HG03025 (cell line): Measurements from ENCODE around the gene AATK.
"Not testable (repeated sequence)": the region's sequence is repeated elsewhere in the genome, so short reads cannot be mapped to it uniquely, and the experiment has no call there.

ENCODE experiments used
- ATAC-seq: cut with Tn5 transposase; IDR thresholded peaks from one replicate; pipeline ENCODE4 v1.9.1; 2021; ENCODE audit warnings: mild to moderate bottlenecking, moderate library complexity; ENCODE audit not compliant: unreplicated experiment, low FRiP score

The AATK gene

DNA sequence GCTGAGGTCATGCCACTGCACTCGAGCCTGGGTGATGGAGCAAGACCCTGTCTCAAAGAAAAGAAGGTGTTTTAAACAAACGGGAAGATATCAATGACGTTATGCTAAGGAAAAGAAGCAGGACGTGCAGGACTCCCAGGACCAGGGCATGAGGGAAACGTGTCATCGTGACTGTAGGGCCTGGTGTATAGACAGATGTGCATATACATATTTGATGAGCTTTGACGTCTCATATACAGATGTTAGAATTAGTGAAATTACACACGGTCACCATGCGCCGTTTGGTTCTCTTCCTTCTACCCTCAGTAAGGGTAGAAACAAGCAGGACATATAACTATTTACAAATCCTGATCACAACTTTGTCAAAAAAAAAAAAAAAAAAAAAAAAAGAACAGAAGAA lies 18.3 kb downstream of the AATK start:
- ATAC-seq: no peak

DNA sequence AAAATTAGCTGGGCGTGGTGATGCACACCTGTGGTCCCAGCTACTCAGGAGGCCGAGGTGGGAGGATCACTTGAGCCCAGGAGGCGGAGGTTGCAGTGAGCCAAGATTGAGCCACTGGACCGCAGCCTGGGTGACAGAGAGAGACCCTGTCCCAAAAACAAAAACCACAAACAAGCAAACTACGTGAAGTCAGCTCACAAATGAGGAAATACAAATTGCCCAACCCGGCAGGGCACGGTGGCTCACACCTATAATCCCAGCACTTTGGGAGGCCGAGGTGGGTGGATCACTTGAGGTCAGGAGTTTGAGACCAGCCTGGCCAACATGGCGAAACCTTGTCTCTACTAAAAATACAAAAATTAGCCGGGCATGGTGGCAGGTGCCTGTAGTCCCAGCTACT lies 19.8 kb downstream of the AATK start:
- ATAC-seq: not testable (repeated sequence)

DNA sequence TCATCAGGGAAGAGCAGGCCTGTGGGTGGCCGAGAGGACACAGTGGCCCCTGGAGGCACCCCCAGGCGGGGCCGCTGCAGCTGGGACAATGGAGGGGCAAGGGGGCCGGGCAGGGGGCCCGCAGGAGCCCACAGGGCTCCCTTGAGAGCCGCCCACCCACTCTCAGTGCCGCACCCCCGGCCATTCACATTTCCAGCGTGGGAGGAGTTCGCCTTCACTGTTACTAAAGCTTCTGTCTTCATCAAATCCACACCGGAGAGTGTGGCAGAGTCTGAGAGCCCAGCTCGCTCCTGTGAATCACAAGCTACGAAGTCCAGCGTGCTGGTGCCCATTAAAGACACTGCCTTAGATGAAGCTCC lies 21.6 kb downstream of the AATK start:
- no peak for ATAC-seq

DNA sequence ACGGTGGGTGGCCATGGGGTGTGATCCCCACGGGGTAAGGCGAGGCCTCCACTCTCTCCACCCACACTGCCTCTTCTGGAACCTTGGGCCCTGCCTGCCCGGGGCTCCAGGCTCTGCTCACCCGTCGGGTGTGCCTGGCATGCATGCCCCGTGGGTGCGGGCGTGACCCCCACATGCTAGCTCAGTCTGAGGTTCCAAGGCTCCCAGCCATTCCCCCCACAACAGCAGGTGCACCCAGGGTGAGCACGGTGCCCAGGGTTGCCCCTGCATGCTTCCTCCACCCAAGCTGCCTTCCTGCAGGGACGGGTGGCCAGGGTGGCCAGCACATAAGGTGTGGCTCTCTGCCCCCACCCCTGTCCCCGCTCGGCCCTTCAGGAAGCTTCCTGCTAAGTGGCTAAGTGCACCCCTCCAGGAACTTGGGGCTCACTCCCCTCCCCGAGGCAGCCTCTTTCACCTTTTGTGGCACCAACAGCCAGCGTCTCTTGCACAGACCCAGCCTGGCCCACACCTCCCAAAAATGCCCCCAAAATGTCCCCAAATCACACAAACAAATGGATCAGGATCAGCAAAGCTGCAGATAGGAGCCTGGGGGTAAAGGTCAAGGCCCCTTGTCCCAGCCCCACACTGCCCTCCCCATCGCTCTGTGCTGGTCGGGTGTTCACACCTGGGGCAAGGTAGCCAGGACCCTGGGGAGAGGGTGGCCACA lies 22.2 kb downstream of the AATK start:
- no peak for ATAC-seq

DNA sequence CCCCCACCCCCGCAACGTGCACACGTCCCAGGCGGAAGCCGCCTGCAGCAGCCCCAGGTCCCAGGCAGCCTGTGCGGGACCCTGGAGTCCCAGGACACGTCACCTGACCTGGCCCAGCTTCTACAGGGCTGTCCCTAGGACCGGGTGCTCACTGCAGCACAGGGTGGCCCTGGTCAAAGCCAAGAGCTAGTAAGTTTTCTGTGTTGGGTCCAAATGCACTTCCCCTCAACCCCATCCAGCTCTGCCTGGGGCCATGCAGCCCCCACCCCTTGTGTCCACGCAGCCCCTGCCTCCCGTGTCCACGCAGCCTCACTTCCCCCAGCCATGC lies 22.9 kb downstream of the AATK start:
- ATAC-seq: no peak

DNA sequence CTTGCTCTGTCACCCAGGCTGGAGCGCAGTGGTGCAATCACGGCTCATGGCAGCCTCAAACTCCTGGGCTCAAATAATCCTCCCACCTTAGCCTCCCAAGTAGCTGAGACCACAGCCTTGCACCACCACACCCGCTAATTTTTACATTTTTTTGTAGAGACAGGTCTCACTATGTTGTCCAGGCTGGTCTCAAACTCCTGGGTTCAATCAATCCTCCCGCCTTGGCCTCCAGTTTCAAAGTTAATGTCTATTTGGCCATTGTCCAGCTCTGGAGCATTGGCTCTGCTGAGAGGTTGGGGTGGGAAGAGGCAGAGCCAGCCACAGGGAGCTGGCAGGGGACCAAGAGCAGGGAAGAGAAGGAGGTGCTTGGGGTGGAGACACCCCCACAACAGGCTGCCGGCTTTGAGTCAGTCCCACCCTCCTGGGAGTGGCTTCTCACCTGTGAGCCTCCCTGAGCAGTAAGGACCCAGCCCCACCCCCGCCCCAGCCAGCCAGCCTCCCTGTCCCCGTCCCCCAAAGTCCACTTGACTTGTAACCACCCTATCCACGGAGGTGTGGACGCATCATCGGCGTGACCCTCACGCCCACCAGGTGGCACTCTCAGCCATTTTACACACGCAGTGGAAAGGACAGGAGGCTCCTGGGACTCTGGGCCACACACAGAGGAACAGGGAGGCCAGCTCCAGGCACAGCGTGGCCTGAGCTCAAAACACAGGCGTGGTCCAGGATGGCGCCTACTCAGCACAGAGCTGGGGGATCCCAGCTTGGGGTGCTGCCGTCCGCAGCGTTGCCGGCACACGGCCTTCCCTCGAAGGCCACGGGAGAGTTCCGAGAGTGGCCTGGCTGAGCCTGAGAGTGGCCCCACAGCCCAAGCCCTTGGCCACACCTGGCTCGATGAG lies 23.5 kb downstream of the AATK start:
- ATAC-seq: no peak

DNA sequence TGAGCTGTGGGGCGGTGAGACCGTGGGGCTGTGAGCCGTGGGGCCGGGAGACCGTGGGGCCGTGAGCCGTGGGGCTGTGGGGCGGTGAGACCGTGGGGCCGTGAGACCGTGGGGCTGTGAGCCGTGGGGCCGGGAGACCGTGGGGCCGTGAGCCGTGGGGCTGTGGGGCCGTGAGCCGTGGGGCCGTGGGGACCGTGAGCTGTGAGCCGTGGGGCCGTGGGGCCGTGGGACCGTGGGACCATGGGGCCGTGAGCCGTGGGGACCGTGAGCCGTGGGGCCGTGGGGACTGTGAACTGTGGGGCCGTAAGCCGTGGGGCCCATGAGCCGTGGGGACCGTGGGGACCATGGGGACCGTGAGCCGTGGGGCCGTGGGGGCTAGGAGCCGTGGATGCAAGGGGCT lies 25.3 kb downstream of the AATK start:
- no peak for ATAC-seq

DNA sequence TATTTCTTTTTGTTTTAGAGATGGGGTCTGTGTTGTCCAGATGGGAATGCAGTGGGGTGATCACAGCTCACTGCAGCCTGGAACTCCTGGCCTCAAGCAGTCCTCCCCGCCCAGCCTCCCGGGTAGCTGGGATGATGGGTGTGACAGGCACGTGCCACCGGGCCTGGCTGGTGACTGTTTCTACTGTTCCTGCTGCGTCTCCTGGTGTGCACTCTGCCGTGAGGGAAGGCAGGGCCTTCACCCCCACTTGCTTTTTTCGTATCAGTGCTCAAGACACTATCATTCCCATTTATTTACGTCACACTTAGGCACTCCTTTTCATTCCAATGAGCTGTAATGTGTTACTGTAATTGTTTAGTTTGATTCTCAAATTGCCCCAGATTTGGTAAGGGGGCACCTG lies 26.0 kb downstream of the AATK start:
- no peak for ATAC-seq

DNA sequence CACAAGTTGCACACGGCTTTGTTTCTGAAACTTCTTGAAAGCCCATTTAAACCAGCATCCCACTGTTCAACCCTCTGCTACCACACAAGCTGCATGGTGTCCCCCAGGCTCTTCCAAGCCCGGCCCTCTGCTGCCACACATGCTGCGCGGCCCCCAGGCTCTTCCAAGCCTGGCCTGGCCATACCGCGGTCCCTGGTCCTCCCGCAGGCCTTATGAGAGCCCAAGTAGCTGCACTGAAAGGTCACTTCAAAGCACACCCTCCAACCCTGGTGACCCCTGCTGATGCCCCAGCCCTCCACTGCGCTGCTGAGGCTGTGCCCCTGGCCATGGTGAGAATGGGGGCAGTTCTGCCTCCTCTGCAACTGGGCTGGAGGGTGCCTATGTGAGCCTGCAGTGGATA lies 26.6 kb downstream of the AATK start:
- ATAC-seq: no peak

DNA sequence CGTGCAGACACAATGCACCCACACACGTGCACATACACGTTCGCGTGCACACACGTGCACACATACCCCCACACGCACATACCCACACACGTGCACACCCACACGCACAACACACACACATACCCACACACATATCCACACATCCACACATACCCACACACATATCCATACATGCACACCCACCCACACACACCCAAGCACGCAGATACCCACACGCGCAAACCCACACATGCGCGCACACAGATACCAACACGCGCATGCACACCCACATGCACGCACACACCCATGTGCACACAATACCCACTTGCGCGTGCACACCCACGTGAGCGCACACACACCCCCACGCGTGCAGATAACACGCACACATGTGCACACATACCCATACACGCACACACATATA lies 27.5 kb downstream of the AATK start:
- no peak for ATAC-seq

DNA sequence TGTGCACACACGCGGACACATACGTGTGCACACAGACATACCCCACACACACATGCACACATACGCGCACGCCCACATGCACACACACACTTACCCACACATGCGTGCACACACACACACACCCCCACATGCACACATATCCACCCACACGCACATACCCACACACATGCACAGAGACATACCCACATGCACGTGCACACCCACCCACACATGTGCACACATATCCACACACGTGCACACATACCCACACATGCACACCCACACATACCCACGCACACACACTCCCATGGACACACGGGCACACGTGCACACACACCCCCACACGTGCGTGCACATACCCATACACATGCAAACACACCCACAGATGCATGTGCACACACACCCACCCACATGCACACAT lies 27.9 kb downstream of the AATK start:
- ATAC-seq: no peak

DNA sequence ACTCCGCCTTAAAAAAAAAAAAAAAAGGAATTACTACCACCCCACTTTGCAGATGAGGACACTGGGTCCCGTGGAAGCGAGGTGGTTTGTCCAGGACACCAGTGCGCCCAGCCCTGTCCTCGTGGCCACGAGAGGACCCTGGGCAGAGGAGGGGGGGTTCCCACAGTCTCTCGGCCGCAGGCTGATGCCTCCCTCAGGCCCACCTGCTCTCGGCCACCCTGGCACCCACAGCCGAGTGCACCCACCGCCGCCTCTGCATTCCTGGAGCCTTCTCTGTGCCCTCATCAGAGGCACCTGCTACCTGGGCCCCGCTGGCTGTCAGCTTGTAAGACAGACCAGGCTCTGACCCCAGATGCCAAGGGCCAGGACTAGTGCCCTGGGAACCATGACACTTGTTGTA lies 28.8 kb downstream of the AATK start:
- ATAC-seq: no peak

DNA sequence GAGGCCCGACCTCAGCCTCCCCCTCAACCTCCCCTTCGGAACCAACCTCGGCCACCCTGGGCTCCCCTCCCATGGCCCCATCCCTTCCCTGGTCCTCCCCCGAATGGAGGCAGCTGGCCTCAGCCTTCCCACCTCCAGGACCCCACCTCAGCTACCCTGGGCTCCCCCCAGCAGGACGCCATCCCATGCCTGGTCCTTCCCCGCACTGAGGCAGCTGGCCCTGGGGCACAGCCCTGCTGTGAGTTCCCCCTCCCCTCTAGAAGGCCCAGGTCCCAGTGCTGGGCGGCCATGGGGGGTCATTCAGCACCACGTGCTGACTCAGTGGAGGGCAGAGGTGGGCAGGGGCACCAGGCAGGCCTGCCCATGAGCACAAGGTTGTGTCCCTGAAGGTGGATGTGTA lies 29.7 kb downstream of the AATK start:
- no peak for ATAC-seq

DNA sequence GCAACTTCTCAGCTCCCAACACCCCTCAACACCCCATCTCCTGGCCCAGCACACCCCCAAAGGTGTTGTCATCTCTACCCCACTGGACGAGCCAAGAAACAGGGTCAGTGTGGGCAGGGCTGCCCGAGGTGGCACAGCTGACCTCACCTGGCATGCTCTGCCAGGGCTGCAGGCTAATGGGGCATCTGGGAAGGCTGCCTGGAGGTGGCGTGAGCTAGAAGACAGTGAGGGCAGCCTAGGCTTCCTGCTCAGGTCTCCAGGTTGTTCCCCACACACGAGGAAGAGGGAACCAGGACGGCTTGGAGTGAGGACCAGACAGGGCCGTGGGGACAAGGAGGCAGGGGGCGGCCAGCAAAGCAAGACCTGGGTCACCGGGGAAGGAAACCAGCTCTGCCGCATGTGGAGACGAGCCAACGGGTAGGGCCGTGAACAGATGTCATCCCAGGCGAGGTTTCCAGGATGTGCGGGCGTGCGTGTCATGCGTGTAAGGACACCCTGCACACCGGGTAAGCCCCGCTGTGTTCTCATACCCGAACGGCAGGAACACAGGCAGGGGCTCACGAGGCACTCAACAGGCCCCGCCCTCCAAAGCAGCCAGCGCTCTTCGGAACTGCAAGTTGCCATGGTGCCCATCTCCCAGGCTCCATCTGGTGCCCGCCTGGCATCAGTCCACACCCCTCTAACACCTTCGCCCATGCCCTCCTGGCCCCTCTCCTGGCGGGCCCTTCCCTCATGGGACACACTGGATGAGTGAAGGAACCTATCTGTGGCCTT lies 30.3 kb downstream of the AATK start:
- ATAC-seq: no peak

DNA sequence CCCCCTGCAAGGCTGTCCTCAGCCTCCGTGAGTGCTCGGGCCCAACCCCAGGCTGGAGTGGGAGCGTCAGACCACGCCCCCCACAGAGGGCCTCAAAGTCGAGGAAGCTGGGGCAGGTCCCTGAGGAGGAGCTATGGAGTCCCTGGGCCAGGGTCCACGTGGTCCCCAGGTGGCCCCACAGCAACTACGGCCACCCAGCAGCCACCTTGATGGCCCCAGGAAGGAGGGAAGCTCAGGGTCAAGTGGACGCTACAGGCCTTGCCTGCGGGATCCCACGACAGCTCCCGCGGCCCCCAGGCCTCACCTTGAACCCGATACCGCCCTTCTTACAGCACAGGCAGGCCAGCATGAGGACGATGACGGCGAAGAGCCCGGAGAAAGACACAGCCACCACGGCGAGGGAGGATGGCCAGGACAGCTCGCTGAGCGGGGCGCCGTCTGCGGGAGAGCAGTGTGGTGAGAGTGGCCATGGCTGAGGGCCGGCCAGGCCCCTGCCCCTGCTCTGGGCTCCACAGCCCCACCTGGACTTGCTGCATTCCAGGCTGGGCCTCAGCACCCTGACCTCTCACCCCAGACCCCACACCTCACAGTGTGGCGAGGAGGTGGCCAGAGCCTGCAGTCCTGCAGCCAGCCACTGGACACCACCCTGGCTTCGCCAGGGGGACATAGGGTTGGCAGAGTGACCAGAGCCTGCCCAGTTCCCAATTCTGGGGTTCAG lies 31.8 kb downstream of the AATK start:
- ATAC-seq: no peak

DNA sequence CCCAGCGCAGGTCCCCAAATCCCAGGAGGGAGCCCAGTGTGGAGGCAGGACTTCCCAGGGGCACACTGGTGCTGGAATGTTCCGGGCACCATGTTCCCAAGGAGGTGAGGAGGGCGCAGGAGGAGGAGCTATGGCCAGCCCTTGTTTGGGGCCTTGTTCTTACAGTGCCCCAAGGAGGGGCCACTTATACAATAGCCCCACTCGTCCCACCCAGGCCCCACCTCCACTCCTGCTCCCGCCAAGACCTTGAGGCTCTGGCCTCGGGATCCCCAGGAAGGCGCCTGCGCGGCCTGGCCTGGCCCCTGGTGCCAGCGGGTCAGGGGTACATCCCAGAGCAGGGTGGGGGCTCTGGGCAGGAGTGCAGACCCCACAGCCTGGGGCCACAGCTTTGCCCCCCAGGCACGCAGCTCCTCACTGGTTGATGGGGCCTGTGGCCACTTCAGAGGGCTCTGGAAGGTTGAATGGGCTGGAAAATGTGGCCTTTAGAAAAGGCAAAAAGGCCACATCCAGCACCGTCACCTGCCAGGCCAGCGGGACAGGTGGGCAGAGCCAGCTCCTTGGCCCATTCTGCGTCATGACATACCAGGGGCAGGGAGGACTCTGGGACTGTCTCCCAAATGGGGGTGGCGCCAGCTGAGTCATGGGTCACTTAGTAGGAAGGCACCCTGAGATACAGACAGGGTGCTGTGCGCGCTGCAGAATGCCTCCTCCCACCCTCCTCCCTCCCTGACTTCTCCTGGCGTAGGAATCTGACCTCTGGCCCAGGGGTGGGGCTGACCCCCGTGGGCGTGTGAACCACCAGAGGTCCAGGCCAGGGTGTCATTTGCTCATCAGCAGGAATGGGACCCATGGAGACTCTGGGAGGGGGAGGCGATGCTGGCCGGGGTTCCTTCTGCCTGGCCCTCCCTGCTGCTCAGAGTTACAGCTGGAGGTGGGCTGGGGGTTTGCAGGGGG lies 33.0 kb downstream of the AATK start:
- ATAC-seq: no peak

DNA sequence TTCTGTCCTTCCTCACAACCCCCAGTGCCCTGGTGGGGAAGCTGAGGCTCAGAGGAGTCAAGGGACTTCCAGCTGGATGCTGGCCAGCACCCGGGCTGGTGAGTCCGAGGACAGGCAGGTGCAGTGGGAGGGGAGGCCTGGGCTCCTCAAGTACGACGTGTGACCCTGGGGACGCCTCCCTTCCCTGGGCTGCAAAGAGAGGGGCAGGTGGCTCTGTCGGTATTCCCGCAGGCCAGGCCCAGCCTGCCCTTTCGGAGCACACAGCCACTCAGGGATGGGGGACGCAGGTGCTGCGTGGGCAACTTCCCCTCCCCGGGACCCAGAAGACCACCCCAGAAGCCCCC lies 33.9 kb downstream of the AATK start:
- ATAC-seq: no peak

DNA sequence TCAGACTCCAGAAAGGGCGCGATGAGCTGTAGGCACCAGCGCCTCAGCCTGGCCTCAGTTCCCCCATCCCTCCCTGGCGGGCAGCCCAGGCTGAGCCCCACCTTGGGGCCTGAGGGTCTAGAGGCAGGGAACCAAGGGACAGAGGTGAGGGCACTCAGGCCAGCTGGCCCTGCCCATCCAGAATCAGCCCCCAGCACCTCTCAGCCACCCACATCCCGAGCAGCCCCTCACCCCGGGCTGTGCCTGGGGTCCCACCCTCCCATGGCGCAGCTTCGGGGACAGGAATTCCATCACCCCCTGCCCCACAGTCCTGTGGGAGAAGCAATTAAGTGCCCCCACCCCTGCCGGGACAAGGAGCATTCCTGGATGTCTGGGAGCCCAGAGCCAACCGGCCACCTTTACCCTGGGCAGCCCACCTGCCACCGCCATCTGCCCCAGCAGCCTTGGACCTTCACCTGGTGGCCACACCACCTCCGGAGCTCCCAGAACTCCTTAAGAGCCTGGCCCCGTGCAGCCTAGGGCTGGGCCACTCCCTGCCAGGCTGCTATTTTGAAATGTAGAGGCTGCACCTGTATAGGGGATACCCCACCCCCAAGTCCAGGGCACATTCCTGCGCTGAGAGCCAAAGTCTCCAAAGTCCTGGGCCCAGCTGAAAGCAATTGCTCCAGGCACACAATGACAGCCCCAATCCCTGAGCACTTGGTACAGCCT lies 34.4 kb downstream of the AATK start:
- ATAC-seq: no peak
